Measurements from ENCODE around the gene SUSD3.

- TF ChIP-seq CTCF (IDR thresholded peaks at IDR 0.05): no peak
- no peak for TF ChIP-seq POLR2AphosphoS5 (IDR thresholded peaks at IDR 0.05; ENCODE audit: low read depth, low read length)
- TF ChIP-seq REST (IDR thresholded peaks at IDR 0.05; ENCODE audit: insufficient read depth in 1 of 2, low read depth in 2 of 2, low read length in 1 of 2): no peak
- no peak for TF ChIP-seq SIN3A (IDR thresholded peaks at IDR 0.05; ENCODE audit: borderline replicate concordance, insufficient read depth, low read depth, low read length)
Observed at GRCh38 chr9:93092251-93092991, 33.9 kb downstream of the SUSD3 start.
